Measurements from ENCODE around the gene RABGAP1L.

Gene RABGAP1L

GRCh38 chr1:174657411-174657810 lies 498.1 kb downstream of the RABGAP1L start:
- H3K9ac ChIP-seq (ENCODE audit: low read length), result no peak overlapping the region
- no peak overlapping the region for H3K4me3 ChIP-seq (ENCODE audit: low read depth, low read length)
- H3K9me3 ChIP-seq (ENCODE audit: control insufficient read depth, insufficient read depth, low read depth, low read length), result peaks cover 7% of the 10 kb centered on the region
- no peak overlapping the region for H3K27ac ChIP-seq (ENCODE audit: low read depth, low read length)
- no peaks in the 10 kb centered on the region for H3K27me3 ChIP-seq (ENCODE audit: control insufficient read depth, insufficient read depth, low read length)
- H3K4me1 ChIP-seq (ENCODE audit: control insufficient read depth, insufficient read depth, low read length), result peaks cover 15% of the 10 kb centered on the region
- no peaks in the 10 kb centered on the region for H3K36me3 ChIP-seq (ENCODE audit: control insufficient read depth, insufficient read depth, low read length)

- peaks cover 7% of the 10 kb centered on the region for H3K9me3 ChIP-seq (ENCODE audit: control insufficient read depth, insufficient read depth, low read depth, low read length)
- no peaks in the 10 kb centered on the region for H3K27me3 ChIP-seq (ENCODE audit: control insufficient read depth, insufficient read depth, low read length)
- peaks cover 10% of the 10 kb centered on the region for H3K4me1 ChIP-seq (ENCODE audit: control insufficient read depth, insufficient read depth, low read length)
- H3K27ac ChIP-seq (ENCODE audit: low read depth, low read length), result no peak overlapping the region
- H3K4me3 ChIP-seq (ENCODE audit: low read depth, low read length), result no peak overlapping the region
- H3K9ac ChIP-seq (ENCODE audit: low read length), result no peak overlapping the region
- H3K36me3 ChIP-seq (ENCODE audit: control insufficient read depth, insufficient read depth, low read length), result no peaks in the 10 kb centered on the region
These were observed 498.6 kb downstream of the RABGAP1L start for GRCh38 chr1:174657893-174658292.

- Histone ChIP-seq H3K9me3 (ENCODE audit: control insufficient read depth, insufficient read depth, low read depth, low read length) (peaks cover 7% of the 10 kb centered on the region), H3K9ac (ENCODE audit: low read length) (no peak overlapping the region), H3K27me3 (ENCODE audit: control insufficient read depth, insufficient read depth, low read length) (no peaks in the 10 kb centered on the region), H3K27ac (ENCODE audit: low read depth, low read length) (no peak overlapping the region), H3K4me3 (ENCODE audit: low read depth, low read length) (no peak overlapping the region), H3K36me3 (ENCODE audit: control insufficient read depth, insufficient read depth, low read length) (no peaks in the 10 kb centered on the region), H3K4me1 (ENCODE audit: control insufficient read depth, insufficient read depth, low read length) (no peaks in the 10 kb centered on the region)
These were observed 500.5 kb downstream of the RABGAP1L start for GRCh38 chr1:174659823-174660222.

- peaks cover 7% of the 10 kb centered on the region for H3K9me3 ChIP-seq (ENCODE audit: control insufficient read depth, insufficient read depth, low read depth, low read length)
- H3K27me3 ChIP-seq (ENCODE audit: control insufficient read depth, insufficient read depth, low read length), result no peaks in the 10 kb centered on the region
- no peak overlapping the region for H3K27ac ChIP-seq (ENCODE audit: low read depth, low read length)
- H3K4me1 ChIP-seq (ENCODE audit: control insufficient read depth, insufficient read depth, low read length), result no peaks in the 10 kb centered on the region
- no peaks in the 10 kb centered on the region for H3K36me3 ChIP-seq (ENCODE audit: control insufficient read depth, insufficient read depth, low read length)
- H3K9ac ChIP-seq (ENCODE audit: low read length), result no peak overlapping the region
- H3K4me3 ChIP-seq (ENCODE audit: low read depth, low read length), result no peak overlapping the region
These were observed 501.2 kb downstream of the RABGAP1L start for GRCh38 chr1:174660476-174660875.

- H3K36me3 ChIP-seq (ENCODE audit: control insufficient read depth, insufficient read depth, low read length), result no peaks in the 10 kb centered on the region
- H3K9ac ChIP-seq (ENCODE audit: low read length), result no peak overlapping the region
- H3K27ac ChIP-seq (ENCODE audit: low read depth, low read length), result no peak overlapping the region
- H3K9me3 ChIP-seq (ENCODE audit: control insufficient read depth, insufficient read depth, low read depth, low read length), result no peaks in the 10 kb centered on the region
- H3K27me3 ChIP-seq (ENCODE audit: control insufficient read depth, insufficient read depth, low read length), result no peaks in the 10 kb centered on the region
- no peak overlapping the region for H3K4me3 ChIP-seq (ENCODE audit: low read depth, low read length)
- H3K4me1 ChIP-seq (ENCODE audit: control insufficient read depth, insufficient read depth, low read length), result no peaks in the 10 kb centered on the region
These were observed 504.0 kb downstream of the RABGAP1L start for GRCh38 chr1:174663358-174663757.

GRCh38 chr1:174666248-174666647 lies 506.9 kb downstream of the RABGAP1L start:
- no peaks in the 10 kb centered on the region for H3K27me3 ChIP-seq (ENCODE audit: control insufficient read depth, insufficient read depth, low read length)
- no peaks in the 10 kb centered on the region for H3K36me3 ChIP-seq (ENCODE audit: control insufficient read depth, insufficient read depth, low read length)
- no peaks in the 10 kb centered on the region for H3K4me1 ChIP-seq (ENCODE audit: control insufficient read depth, insufficient read depth, low read length)
- H3K4me3 ChIP-seq (ENCODE audit: low read depth, low read length), result no peak overlapping the region
- H3K9ac ChIP-seq (ENCODE audit: low read length), result no peak overlapping the region
- no peaks in the 10 kb centered on the region for H3K9me3 ChIP-seq (ENCODE audit: control insufficient read depth, insufficient read depth, low read depth, low read length)
- no peak overlapping the region for H3K27ac ChIP-seq (ENCODE audit: low read depth, low read length)

GRCh38 chr1:174671826-174672225 lies 512.5 kb downstream of the RABGAP1L start:
- Histone ChIP-seq H3K27ac (ENCODE audit: low read depth, low read length) (no peak overlapping the region), H3K4me3 (ENCODE audit: low read depth, low read length) (no peak overlapping the region), H3K9me3 (ENCODE audit: control insufficient read depth, insufficient read depth, low read depth, low read length) (no peaks in the 10 kb centered on the region), H3K4me1 (ENCODE audit: control insufficient read depth, insufficient read depth, low read length) (no peaks in the 10 kb centered on the region), H3K36me3 (ENCODE audit: control insufficient read depth, insufficient read depth, low read length) (no peaks in the 10 kb centered on the region), H3K27me3 (ENCODE audit: control insufficient read depth, insufficient read depth, low read length) (no peaks in the 10 kb centered on the region), H3K9ac (ENCODE audit: low read length) (no peak overlapping the region)

GRCh38 chr1:174676856-174677255 lies 517.5 kb downstream of the RABGAP1L start:
- H3K4me1 ChIP-seq (ENCODE audit: control insufficient read depth, insufficient read depth, low read length), result no peaks in the 10 kb centered on the region
- no peak overlapping the region for H3K4me3 ChIP-seq (ENCODE audit: low read depth, low read length)
- H3K36me3 ChIP-seq (ENCODE audit: control insufficient read depth, insufficient read depth, low read length), result no peaks in the 10 kb centered on the region
- no peaks in the 10 kb centered on the region for H3K9me3 ChIP-seq (ENCODE audit: control insufficient read depth, insufficient read depth, low read depth, low read length)
- no peak overlapping the region for H3K27ac ChIP-seq (ENCODE audit: low read depth, low read length)
- H3K9ac ChIP-seq (ENCODE audit: low read length), result no peak overlapping the region
- no peaks in the 10 kb centered on the region for H3K27me3 ChIP-seq (ENCODE audit: control insufficient read depth, insufficient read depth, low read length)

GRCh38 chr1:174678657-174679056 lies 519.3 kb downstream of the RABGAP1L start:
- H3K4me1 ChIP-seq (ENCODE audit: control insufficient read depth, insufficient read depth, low read length), result no peaks in the 10 kb centered on the region
- H3K27ac ChIP-seq (ENCODE audit: low read depth, low read length), result no peak overlapping the region
- H3K4me3 ChIP-seq (ENCODE audit: low read depth, low read length), result no peak overlapping the region
- H3K27me3 ChIP-seq (ENCODE audit: control insufficient read depth, insufficient read depth, low read length), result no peaks in the 10 kb centered on the region
- no peaks in the 10 kb centered on the region for H3K36me3 ChIP-seq (ENCODE audit: control insufficient read depth, insufficient read depth, low read length)
- no peak overlapping the region for H3K9ac ChIP-seq (ENCODE audit: low read length)
- H3K9me3 ChIP-seq (ENCODE audit: control insufficient read depth, insufficient read depth, low read depth, low read length), result no peaks in the 10 kb centered on the region

- no peaks in the 10 kb centered on the region for H3K27me3 ChIP-seq (ENCODE audit: control insufficient read depth, insufficient read depth, low read length)
- H3K4me1 ChIP-seq (ENCODE audit: control insufficient read depth, insufficient read depth, low read length), result no peaks in the 10 kb centered on the region
- H3K4me3 ChIP-seq (ENCODE audit: low read depth, low read length), result no peak overlapping the region
- H3K36me3 ChIP-seq (ENCODE audit: control insufficient read depth, insufficient read depth, low read length), result no peaks in the 10 kb centered on the region
- H3K27ac ChIP-seq (ENCODE audit: low read depth, low read length), result no peak overlapping the region
- H3K9ac ChIP-seq (ENCODE audit: low read length), result no peak overlapping the region
- no peaks in the 10 kb centered on the region for H3K9me3 ChIP-seq (ENCODE audit: control insufficient read depth, insufficient read depth, low read depth, low read length)
These were observed 520.8 kb downstream of the RABGAP1L start for GRCh38 chr1:174680101-174680500.

- Histone ChIP-seq H3K4me3 (ENCODE audit: low read depth, low read length) (no peak overlapping the region), H3K27ac (ENCODE audit: low read depth, low read length) (no peak overlapping the region), H3K4me1 (ENCODE audit: control insufficient read depth, insufficient read depth, low read length) (no peaks in the 10 kb centered on the region), H3K9me3 (ENCODE audit: control insufficient read depth, insufficient read depth, low read depth, low read length) (no peaks in the 10 kb centered on the region), H3K9ac (ENCODE audit: low read length) (no peak overlapping the region), H3K27me3 (ENCODE audit: control insufficient read depth, insufficient read depth, low read length) (no peaks in the 10 kb centered on the region), H3K36me3 (ENCODE audit: control insufficient read depth, insufficient read depth, low read length) (no peaks in the 10 kb centered on the region)
These were observed 523.2 kb downstream of the RABGAP1L start for GRCh38 chr1:174682419-174683008.

- H3K36me3 ChIP-seq (ENCODE audit: control insufficient read depth, insufficient read depth, low read length), result no peaks in the 10 kb centered on the region
- H3K4me1 ChIP-seq (ENCODE audit: control insufficient read depth, insufficient read depth, low read length), result no peaks in the 10 kb centered on the region
- H3K9me3 ChIP-seq (ENCODE audit: control insufficient read depth, insufficient read depth, low read depth, low read length), result no peaks in the 10 kb centered on the region
- no peak overlapping the region for H3K27ac ChIP-seq (ENCODE audit: low read depth, low read length)
- no peaks in the 10 kb centered on the region for H3K27me3 ChIP-seq (ENCODE audit: control insufficient read depth, insufficient read depth, low read length)
- no peak overlapping the region for H3K4me3 ChIP-seq (ENCODE audit: low read depth, low read length)
- H3K9ac ChIP-seq (ENCODE audit: low read length), result no peak overlapping the region
These were observed 526.9 kb downstream of the RABGAP1L start for GRCh38 chr1:174686213-174686612.
